ENCODE measurements around the gene SPOCD1. TPM values are rescaled to one million over a fixed set of nuclear protein-coding genes. Genes with fewer than 3 reads are reported as not detected.

The SPOCD1 gene
- total and polyA plus RNA-seq, 11 donors = 0.19 to 2.9 (median 0.41) TPM; not detected in 5

DNA sequence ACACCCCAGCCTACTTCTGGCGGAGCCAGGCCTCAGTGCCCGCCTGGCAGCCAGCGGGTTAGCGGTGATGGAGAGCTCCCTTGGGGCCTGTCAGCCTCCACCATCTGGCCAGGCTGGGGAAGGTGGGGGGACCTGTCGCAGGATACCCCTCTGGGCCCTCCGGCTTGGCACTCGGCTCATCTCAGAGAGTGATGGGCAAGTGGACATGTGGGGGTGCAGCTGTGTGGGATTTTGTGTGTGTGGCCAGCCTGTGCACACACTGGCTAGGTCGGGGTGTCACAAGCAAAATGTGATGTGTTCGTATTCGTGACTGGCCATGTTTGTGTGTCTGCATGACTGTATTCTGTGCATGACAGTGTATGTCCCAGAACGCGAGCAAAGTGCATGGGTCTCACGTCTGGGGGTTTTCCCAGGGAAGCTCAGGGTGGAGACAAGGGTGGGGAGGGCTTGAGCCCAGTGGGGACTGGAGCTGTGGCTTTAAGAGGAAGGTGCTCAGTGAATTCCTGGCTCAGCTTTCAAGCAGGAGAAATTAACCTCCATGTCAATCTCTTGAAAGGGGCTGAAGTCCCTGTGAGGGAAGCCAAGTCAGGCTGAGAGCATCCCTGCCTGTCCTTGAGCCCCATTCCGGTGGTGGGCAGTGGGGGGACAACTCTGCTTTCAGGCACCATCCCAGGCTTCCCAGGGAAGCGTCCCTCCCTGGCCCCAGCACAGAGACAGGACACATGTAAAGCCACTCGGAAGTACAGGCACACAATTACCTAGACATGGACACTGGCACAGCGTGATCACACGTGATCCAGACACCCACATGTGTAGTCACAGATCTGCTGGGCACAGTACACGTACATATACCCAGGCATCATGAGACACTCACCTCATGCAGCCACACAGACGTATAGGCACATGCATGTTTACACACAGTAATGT, 30.5 kb downstream of the SPOCD1 start:
- DNase-seq = peak in 1 of 5 donors; percentile 18
- 75 to 86% (median 81%) methylated on average over 15 to 20 of the region's 20 CpGs for WGBS, 4 donors

GRCh38 chr1:31784356-31785019, 31.3 kb downstream of the SPOCD1 start:
- intact Hi-C loops (cut with DNase I) = loop anchor here in 8 of 10 donors (5.0 to 10.0 kb wide), 9 partner anchors 37 to 390 kb away; no protein-coding TSS in a partner anchor
- 86 to 93% (median 88%) methylated on average over 4 of the region's 4 CpGs for WGBS, 4 donors
- Histone ChIP-seq H3K27me3 (no peaks in the 10 kb centered on the region), H3K9me3 (no peaks in the 10 kb centered on the region), H3K36me3 (no peaks in the 10 kb centered on the region), H3K4me3 (no peak overlapping the region), H3K27ac (no peak overlapping the region), H3K4me1 (peaks cover 0 to 33% (median 16%) of the 10 kb centered on the region in 12 donors)
- ATAC-seq = no peak
- peak in 1 of 5 donors; percentile 10 for DNase-seq
- TF ChIP-seq POLR2A (IDR thresholded peaks at IDR 0.05) = no peak
- no peak for TF ChIP-seq CTCF (IDR thresholded peaks at IDR 0.05)

More for the DNA sequence above, 30.5 kb downstream of the SPOCD1 start:
- Histone ChIP-seq H3K9me3 (no peaks in the 10 kb centered on the region), H3K4me3 (no peak overlapping the region), H3K27me3 (no peaks in the 10 kb centered on the region), H3K27ac (no peak overlapping the region), H3K4me1 (peaks cover 0 to 34% (median 16%) of the 10 kb centered on the region in 12 donors), H3K36me3 (no peaks in the 10 kb centered on the region)
- no peak for ATAC-seq
- TF ChIP-seq POLR2A (IDR thresholded peaks at IDR 0.05) = no peak
- TF ChIP-seq CTCF (IDR thresholded peaks at IDR 0.05) = no peak
- intact Hi-C loops (cut with DNase I) = loop anchor here in 8 of 10 donors (5.0 to 10.0 kb wide), 9 partner anchors 38 to 390 kb away; no protein-coding TSS in a partner anchor

- Histone ChIP-seq H3K4me1 (peaks cover 0 to 28% (median 14%) of the 10 kb centered on the region in 12 donors), H3K9me3 (no peaks in the 10 kb centered on the region), H3K36me3 (no peaks in the 10 kb centered on the region), H3K27ac (no peak overlapping the region), H3K4me3 (no peak overlapping the region), H3K27me3 (no peaks in the 10 kb centered on the region)
- 94 to 100% (median 96%) methylated on average over 3 of the region's 3 CpGs for WGBS, 4 donors
- TF ChIP-seq POLR2A (IDR thresholded peaks at IDR 0.05) (no peak), CTCF (IDR thresholded peaks at IDR 0.05) (no peak)
- intact Hi-C loops (cut with DNase I) = loop anchor here in 6 of 10 donors (10.0 kb wide), 5 partner anchors 69 to 389 kb away; no protein-coding TSS in a partner anchor
- DNase-seq (peak in 1 of 5 donors; percentile 24), ATAC-seq (no peak)
Observed at GRCh38 chr1:31783846-31784245, 32.0 kb downstream of the SPOCD1 start.

Measured in heart left ventricle (tissue), 16 donors.